NCI-H2196 treated with DMSO at 0.1 percent for 48 hours (cell line): ENCODE measurements around the gene ARPC3.
"Not testable (repeated sequence)": the region's sequence is repeated elsewhere in the genome, so short reads cannot be mapped to it uniquely, and the experiment has no call there.

Experiments used
- DNase-seq: peaks from one replicate; lab custom pipeline; 2025; ENCODE audit not compliant: unreplicated experiment; lab: John Stamatoyannopoulos, UW

The ARPC3 gene

GRCh38 chr12:110449799-110450497, at the start of gene ARPC3:
Gene ARPC3, minus strand, starts transcription at chr12:110450337. Its CDS starts 77 bp downstream, at chr12:110450260.
- DNase-seq = peak; percentile 88

GRCh38 chr12:110498984-110499706, 49.0 kb upstream of the ARPC3 start:
- DNase-seq = no peak

GRCh38 chr12:110475426-110475825, 25.3 kb upstream of the ARPC3 start:
- DNase-seq = no peak

GRCh38 chr12:110468214-110469048, 18.3 kb upstream of the ARPC3 start, which contains the start of the genes FAM216A and GPN3:
Gene FAM216A, plus strand, starts transcription at chr12:110468845. Its CDS starts 31 bp downstream, at chr12:110468876.
Gene GPN3, minus strand, starts transcription at chr12:110468257. Its CDS starts 54 bp downstream, at chr12:110468203.
- DNase-seq = peak; percentile 97

DNA sequence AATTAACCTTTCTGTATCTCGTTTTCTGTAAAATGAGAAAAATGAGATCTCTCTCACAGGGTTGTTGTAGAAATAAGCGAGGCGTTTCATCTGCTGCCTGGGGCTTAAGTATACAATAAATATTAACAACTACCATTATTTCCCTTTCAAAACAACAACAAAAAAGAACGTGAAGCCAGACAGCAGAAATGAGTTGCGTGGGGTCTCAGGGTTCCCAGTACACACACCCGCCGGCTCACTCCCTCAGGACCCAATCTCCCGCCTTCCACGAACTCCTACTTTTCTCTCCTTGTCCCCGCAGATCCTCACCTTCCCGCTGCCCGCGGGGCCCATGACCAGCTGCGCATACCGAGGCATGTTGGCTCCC, 17.7 kb upstream of the ARPC3 start:
- DNase-seq = no peak

DNA sequence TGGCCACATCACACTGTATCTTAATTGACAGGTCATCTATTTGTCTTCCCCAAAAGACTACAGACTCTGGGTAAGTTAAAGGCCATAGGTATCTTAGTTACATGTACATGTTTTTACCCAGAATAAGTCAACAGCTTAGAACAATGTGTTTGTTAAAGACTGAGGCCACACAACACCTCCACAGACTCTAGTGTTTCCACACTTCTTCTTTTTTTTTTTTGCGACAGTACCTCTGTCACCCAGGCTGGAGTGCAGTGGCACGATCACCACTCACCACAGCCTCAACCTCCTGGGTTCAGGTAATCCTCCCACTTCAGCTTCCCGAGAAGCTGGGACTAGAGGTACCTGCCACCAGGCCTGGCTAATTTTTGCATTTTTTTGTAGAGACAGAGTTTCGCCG, 16.7 kb upstream of the ARPC3 start:
- no peak for DNase-seq

DNA sequence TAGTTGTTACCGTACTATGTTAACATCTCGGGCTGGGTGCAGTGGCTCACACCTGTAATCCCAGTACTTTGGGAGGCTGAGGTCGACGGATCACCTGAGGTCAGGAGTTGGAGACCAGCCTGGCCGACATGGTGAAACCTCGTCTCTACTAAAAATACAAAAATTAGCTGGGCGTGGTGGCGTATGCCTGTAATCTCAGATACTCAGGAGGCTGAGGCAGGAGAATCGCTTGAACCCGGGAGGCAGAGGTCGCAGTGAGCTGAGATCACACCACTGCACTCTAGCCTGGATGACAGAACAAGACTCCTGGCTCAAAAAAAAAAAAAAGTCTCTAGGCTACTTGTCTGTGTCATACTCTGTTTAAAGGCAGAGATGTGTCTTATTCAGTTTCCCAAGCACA, 15.6 kb upstream of the ARPC3 start:
- DNase-seq = not testable (repeated sequence)

DNA sequence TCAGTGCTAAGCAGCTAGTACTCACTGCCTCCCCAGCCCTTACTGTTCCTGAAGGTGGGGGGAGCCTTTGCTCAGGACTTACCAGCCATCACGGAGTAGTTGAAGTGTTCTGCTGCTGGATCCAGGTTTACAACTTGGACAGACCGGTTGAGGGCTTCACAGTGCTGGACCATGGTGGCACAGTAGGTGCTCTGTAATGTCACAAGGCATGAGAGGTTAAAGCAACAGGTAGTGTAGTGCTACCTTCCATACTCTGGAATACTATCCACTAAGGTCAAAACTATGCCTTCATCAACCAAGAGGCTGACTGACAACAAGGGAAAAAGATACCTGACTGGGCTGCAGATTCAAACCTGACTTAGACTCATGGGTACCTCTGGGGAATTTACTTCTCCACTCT, 14.9 kb upstream of the ARPC3 start:
- no peak for DNase-seq

GRCh38 chr12:110461189-110461588, 11.1 kb upstream of the ARPC3 start:
- not testable (repeated sequence) for DNase-seq

DNA sequence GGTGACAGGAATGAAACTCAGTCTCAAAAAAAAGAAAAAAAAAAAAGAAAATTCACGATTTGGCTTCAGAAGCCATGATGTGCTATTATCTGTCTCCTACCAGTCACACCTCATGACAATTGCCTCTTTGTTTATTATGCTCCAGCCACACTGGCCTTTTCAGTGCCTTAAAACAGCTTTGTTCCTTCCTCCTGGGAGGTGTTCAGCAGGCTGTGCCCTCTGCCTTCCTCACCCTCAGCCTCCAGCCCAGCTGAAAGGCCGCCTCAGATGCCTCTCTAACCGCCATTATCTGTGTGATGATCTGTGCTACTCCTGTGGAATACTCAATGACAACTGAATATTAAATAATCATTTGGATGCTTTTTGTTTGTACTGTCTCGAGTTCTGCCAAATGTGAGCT, 8.6 kb upstream of the ARPC3 start:
- DNase-seq = no peak

DNA sequence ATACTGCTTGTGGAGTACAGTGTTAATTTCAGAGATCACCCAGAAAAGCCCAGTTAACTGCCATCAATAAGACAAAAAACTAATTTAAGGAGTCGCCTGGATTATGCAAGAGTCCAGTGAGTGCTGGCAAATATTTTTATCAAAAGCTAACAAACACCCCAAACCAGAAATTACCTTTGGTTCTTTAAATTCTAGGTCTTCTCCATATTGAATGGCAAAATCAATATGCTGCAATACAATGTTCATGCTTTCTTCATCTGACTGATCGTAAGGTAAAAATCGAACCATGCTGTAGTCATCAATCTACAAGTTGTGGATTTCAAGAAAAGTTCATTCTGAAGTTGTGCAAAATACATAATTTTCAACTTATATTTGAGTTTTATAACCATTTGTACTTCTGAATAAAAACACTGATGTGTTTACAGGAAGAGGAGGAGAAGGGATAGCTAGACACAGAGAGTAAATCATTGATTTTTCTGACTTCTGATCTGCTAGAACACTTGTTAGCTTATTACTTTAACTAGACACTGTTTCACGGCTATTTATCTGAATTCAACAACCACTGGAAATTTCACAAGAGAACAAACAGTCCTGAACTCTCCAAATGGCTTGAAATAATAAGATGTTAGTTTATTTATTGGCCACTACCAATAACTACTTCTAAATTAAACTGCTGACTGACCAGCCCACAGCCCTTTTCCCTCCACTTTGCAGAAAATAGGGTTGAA, 3.6 kb upstream of the ARPC3 start:
- no peak for DNase-seq

DNA sequence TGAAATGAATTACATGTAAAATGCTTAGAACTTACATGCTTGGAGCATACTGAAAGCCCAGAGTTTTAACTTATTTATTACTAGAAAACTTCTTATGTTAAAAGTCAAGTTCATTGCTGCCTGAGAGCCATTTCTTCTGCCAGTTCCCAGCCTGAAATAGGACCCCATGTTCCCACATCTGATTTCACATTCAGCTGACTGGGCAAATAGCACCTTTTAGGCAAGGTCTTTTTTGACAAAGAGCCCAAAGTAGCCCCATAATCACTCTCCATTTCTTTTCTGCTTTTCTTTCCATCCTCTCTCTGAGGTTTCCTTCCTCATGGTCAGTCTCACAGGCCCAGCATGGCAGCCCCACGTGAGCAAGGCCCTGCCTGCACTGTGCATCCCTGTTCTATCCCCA, 1.1 kb upstream of the ARPC3 start:
- no peak for DNase-seq

DNA sequence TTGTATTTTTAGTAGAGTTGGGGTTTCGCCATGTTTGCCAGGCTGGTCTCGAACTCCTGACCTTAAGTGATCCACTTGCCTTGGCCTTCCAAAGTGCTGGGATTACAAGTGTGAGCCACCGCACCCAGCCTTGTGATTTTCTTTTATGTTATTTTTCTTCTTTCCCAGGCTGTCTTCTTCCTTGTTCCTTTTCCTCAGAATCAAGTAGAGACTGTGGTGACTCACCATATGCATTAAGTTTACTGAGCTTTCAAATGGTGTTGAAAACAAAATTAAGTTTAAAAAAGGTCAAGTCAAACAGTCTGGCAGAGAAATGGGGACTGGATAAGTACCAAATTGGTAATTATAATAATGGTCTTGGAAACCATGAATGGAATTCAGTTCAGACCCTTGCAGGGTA, 5.7 kb downstream of the ARPC3 start:
- DNase-seq = no peak

DNA sequence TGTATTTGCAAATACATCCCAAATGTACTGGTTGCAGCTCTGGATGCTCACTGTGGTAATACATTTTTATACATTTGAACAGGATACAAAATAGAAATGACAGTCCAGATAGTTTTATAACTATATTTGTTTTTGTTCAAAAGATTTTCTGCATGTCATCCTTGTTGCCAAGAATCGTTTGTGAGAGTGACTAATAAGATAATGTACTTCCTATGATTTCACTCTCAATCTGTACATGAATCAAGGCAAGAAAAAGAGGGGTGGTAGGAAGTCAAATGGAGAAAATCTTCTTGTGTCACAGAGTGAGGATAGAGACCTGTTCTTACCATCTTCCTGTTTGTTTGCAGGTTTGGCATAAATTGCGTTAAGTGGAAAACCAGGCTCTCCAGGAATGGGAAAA, 13.9 kb downstream of the ARPC3 start:
- DNase-seq = no peak

- DNase-seq = no peak
Observed at GRCh38 chr12:110431957-110432587, 18.1 kb downstream of the ARPC3 start.

DNA sequence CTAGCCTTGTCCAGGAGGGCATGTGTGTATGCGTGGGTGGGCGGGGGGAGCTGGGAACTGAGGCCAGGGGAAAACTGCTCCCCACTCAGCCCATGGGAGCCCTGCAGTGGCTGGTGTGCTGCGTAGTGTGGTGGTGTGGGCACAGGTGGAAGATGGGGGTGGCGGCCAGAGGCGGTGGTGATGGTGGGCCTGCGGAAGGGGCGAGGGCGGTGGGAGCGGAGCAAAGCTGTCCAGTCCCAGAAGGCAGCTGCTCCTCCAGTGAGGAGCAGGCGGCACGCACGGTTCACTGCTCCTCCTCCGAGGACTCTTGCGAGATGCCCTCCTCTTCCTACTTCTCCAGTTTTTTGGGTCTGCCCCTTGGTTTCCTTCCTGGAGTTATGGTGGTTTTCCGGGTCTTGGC, 20.5 kb downstream of the ARPC3 start:
- DNase-seq = not testable (repeated sequence)

DNA sequence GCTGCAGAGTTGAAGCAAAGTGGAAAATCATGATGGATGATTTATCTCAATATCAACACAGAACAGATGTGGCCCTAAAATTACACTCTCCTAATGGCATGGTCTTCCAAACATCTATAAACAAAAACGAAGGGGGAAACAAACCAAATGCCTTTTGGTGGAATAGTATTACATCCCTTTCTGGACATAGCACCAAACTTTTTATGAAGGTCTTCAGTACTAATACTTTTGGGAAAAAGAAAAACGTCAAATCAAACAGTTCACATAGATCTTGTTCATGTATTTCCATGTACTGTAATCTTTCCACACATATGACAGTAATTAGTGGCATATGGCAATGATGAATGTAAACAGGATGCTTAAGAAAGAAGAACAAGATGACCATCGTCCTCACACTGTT, 23.7 kb downstream of the ARPC3 start:
- DNase-seq = no peak

GRCh38 chr12:110424237-110424636, 25.9 kb downstream of the ARPC3 start:
- no peak for DNase-seq

- no peak for DNase-seq
Observed at GRCh38 chr12:110421701-110422100, 28.4 kb downstream of the ARPC3 start.

- DNase-seq = no peak
Observed at GRCh38 chr12:110421159-110421661, 28.9 kb downstream of the ARPC3 start.
